ENCODE results near the gene SV2C.
A peak's percentile ranks its signal among the peaks of the same experiment; 100 is the strongest.
"Not testable (repeated sequence)": the region's sequence is repeated elsewhere in the genome, so short reads cannot be mapped to it uniquely, and the experiment has no call there.

The SV2C gene

GRCh38 chr5:76365561-76365960, 282.4 kb downstream of the SV2C start:
- no peaks in the 10 kb centered on the region for H3K79me2 ChIP-seq
- H3K4me1 ChIP-seq = peaks cover 29% of the 10 kb centered on the region
- TF ChIP-seq CTCF (IDR thresholded peaks at IDR 0.05) = no peak
- no peaks in the 10 kb centered on the region for H3K9me3 ChIP-seq (ENCODE audit: control insufficient read depth, low read length)
- no peaks in the 10 kb centered on the region for H3K36me3 ChIP-seq (ENCODE audit: control insufficient read depth, insufficient read depth, low read length)
- no peak overlapping the region for H3K9ac ChIP-seq
- no peak overlapping the region for H3K4me3 ChIP-seq (ENCODE audit: low read depth, low read length)
- peak overlapping the region; percentile 8 for H3K27ac ChIP-seq
- no peaks in the 10 kb centered on the region for H3K27me3 ChIP-seq (ENCODE audit: control insufficient read depth, insufficient read depth, low read length)
- H3K4me2 ChIP-seq (ENCODE audit: low read length) = peak overlapping the region; percentile 44
- H2AFZ ChIP-seq = peak overlapping the region; percentile 8

GRCh38 chr5:76366596-76366995, 283.4 kb downstream of the SV2C start:
- Histone ChIP-seq H3K4me1 (peaks cover 29% of the 10 kb centered on the region), H3K36me3 (ENCODE audit: control insufficient read depth, insufficient read depth, low read length) (no peaks in the 10 kb centered on the region), H3K79me2 (no peaks in the 10 kb centered on the region), H2AFZ (no peak overlapping the region), H3K4me3 (ENCODE audit: low read depth, low read length) (no peak overlapping the region), H3K27ac (no peak overlapping the region), H3K4me2 (ENCODE audit: low read length) (no peak overlapping the region), H3K27me3 (ENCODE audit: control insufficient read depth, insufficient read depth, low read length) (no peaks in the 10 kb centered on the region), H3K9ac (no peak overlapping the region), H3K9me3 (ENCODE audit: control insufficient read depth, low read length) (no peaks in the 10 kb centered on the region)
- TF ChIP-seq CTCF (IDR thresholded peaks at IDR 0.05) = no peak

- no peak overlapping the region for H3K27ac ChIP-seq
- peaks cover 38% of the 10 kb centered on the region for H3K4me1 ChIP-seq
- H3K4me2 ChIP-seq (ENCODE audit: low read length) = no peak overlapping the region
- H3K9me3 ChIP-seq (ENCODE audit: control insufficient read depth, low read length) = no peaks in the 10 kb centered on the region
- peak overlapping the region; percentile 38 for H2AFZ ChIP-seq
- peak overlapping the region; percentile 5 for H3K4me3 ChIP-seq (ENCODE audit: low read depth, low read length)
- no peaks in the 10 kb centered on the region for H3K36me3 ChIP-seq (ENCODE audit: control insufficient read depth, insufficient read depth, low read length)
- H3K27me3 ChIP-seq (ENCODE audit: control insufficient read depth, insufficient read depth, low read length) = no peaks in the 10 kb centered on the region
- no peak for TF ChIP-seq CTCF (IDR thresholded peaks at IDR 0.05)
- no peaks in the 10 kb centered on the region for H3K79me2 ChIP-seq
- no peak overlapping the region for H3K9ac ChIP-seq
These were observed 284.6 kb downstream of the SV2C start for GRCh38 chr5:76367623-76368371.

- peaks cover 36% of the 10 kb centered on the region for H3K4me1 ChIP-seq
- H3K9me3 ChIP-seq (ENCODE audit: control insufficient read depth, low read length) = no peaks in the 10 kb centered on the region
- H3K36me3 ChIP-seq (ENCODE audit: control insufficient read depth, insufficient read depth, low read length) = no peaks in the 10 kb centered on the region
- peak overlapping the region; percentile 63 for H2AFZ ChIP-seq
- no peak overlapping the region for H3K4me2 ChIP-seq (ENCODE audit: low read length)
- H3K4me3 ChIP-seq (ENCODE audit: low read depth, low read length) = no peak overlapping the region
- peak overlapping the region; percentile 67 for H3K27ac ChIP-seq
- no peak for TF ChIP-seq CTCF (IDR thresholded peaks at IDR 0.05)
- H3K79me2 ChIP-seq = no peaks in the 10 kb centered on the region
- no peaks in the 10 kb centered on the region for H3K27me3 ChIP-seq (ENCODE audit: control insufficient read depth, insufficient read depth, low read length)
- no peak overlapping the region for H3K9ac ChIP-seq
These were observed 285.8 kb downstream of the SV2C start for GRCh38 chr5:76368941-76369340.

- H3K4me2 ChIP-seq (ENCODE audit: low read length); H3K9ac ChIP-seq; H3K9me3 ChIP-seq (ENCODE audit: control insufficient read depth, low read length); H3K36me3 ChIP-seq (ENCODE audit: control insufficient read depth, insufficient read depth, low read length); H3K4me3 ChIP-seq (ENCODE audit: low read depth, low read length); H3K27me3 ChIP-seq (ENCODE audit: control insufficient read depth, insufficient read depth, low read length); H3K79me2 ChIP-seq: not testable (repeated sequence)
- Histone ChIP-seq H3K4me1 (peaks cover 31% of the 10 kb centered on the region), H2AFZ (peak overlapping the region; percentile 63), H3K27ac (peak overlapping the region; percentile 67)
These were observed 286.5 kb downstream of the SV2C start for GRCh38 chr5:76369668-76370067.
